GM21390 (cell line): Measurements from ENCODE around the gene ALOX5AP.

ENCODE experiments used
- ATAC-seq: cut with Tn5 transposase; IDR thresholded peaks from one replicate; pipeline ENCODE4 v1.9.1; 2021; ENCODE audit not compliant: unreplicated experiment

The ALOX5AP gene

GRCh38 chr13:30714629-30715371, 20.5 kb upstream of the ALOX5AP start:
- no peak for ATAC-seq

GRCh38 chr13:30715372-30715756, 20.0 kb upstream of the ALOX5AP start:
- ATAC-seq, result no peak

GRCh38 chr13:30715837-30716236, 19.5 kb upstream of the ALOX5AP start:
- no peak for ATAC-seq

- no peak for ATAC-seq
Observed at GRCh38 chr13:30718661-30719524, 16.4 kb upstream of the ALOX5AP start.

GRCh38 chr13:30719525-30719914, 15.8 kb upstream of the ALOX5AP start:
- no peak for ATAC-seq

GRCh38 chr13:30720172-30720869, 15.0 kb upstream of the ALOX5AP start:
- peak; percentile 83 for ATAC-seq

- ATAC-seq, result no peak
Observed at GRCh38 chr13:30721936-30722335, 13.4 kb upstream of the ALOX5AP start.

- ATAC-seq, result no peak
Observed at GRCh38 chr13:30722361-30722760, 13.0 kb upstream of the ALOX5AP start.

- ATAC-seq, result no peak
Observed at GRCh38 chr13:30724778-30725177, 10.6 kb upstream of the ALOX5AP start.

- ATAC-seq, result no peak
Observed at GRCh38 chr13:30725326-30726085, 9.8 kb upstream of the ALOX5AP start.

- ATAC-seq, result no peak
Observed at GRCh38 chr13:30726192-30726591, 9.2 kb upstream of the ALOX5AP start.

- no peak for ATAC-seq
Observed at GRCh38 chr13:30727491-30728355, 7.6 kb upstream of the ALOX5AP start.

- no peak for ATAC-seq
Observed at GRCh38 chr13:30729801-30730200, 5.5 kb upstream of the ALOX5AP start.

- no peak for ATAC-seq
Observed at GRCh38 chr13:30730526-30730925, 4.8 kb upstream of the ALOX5AP start.

- ATAC-seq, result no peak
Observed at GRCh38 chr13:30731361-30732045, 3.8 kb upstream of the ALOX5AP start.

- ATAC-seq, result no peak
Observed at GRCh38 chr13:30732046-30732390, 3.3 kb upstream of the ALOX5AP start.

GRCh38 chr13:30734439-30734838, 904 bp upstream of the ALOX5AP start:
- no peak for ATAC-seq

- ATAC-seq, result no peak
Observed at GRCh38 chr13:30735872-30736175, 481 bp downstream of the ALOX5AP start.

GRCh38 chr13:30736461-30737320, 1.3 kb downstream of the ALOX5AP start:
- no peak for ATAC-seq
